HG02571 (cell line): ENCODE data around the gene CASQ2.

Experiments used
- ATAC-seq: cut with Tn5 transposase; IDR thresholded peaks from one replicate; pipeline ENCODE4 v1.9.1; 2021; ENCODE audit warnings: mild to moderate bottlenecking, moderate library complexity; ENCODE audit not compliant: unreplicated experiment

Gene CASQ2

DNA sequence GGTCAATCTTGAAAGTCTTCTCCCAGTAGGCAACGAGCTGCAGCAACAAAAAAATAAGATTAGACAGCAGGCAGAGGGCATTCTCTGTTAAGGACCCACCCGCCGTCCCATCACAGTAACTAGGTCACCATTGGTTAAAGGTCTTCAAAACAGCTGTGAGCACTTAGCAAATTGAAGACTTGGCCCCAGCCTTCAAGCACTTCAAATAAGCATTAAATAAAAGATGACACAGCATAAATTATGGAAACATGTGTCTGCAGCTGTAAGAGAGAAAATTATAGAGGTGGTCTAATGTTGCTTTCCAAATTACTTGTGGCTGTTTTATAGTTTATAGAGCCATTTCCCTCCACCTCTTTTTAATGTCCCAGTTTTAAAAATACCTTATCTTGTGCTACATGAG, 65.6 kb downstream of the CASQ2 start:
- ATAC-seq = no peak

DNA sequence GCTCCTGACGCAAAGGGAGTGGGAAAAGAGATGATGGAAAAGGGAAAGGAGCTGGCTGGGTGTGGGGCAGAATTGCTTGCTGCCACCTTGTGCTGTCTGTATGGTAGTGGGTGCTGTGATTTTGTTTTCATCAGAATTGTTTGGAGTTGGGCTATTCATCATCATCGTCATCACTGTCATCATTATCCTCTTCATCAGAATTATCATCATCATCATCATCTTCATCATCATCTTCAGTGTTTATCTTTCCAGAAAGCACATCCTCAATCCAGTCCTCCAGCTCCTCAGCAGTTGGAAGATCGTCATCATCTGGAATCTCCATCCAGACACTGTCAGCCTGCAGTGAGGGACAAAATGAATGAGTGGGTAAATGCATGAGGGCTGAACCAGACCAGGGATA, 67.4 kb downstream of the CASQ2 start:
- no peak for ATAC-seq

DNA sequence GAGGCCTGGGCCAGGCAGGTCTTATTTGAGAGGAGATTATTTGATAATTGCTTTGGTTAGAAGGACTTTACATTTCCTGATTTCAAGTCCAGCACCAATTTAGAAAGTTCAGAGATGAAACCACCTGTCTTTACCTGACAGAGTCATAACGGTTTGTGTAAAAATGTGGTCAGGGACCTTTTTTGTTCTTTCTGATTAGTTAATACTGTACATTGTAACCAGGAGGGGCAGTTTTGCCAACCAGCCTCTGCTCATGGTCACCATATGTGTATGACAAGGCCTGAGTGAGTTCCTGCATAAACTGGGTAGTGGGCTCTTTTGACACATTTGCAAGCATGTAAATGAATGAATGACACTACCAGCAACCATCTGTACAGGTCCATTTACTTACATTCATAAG, 70.9 kb downstream of the CASQ2 start:
- ATAC-seq = no peak

DNA sequence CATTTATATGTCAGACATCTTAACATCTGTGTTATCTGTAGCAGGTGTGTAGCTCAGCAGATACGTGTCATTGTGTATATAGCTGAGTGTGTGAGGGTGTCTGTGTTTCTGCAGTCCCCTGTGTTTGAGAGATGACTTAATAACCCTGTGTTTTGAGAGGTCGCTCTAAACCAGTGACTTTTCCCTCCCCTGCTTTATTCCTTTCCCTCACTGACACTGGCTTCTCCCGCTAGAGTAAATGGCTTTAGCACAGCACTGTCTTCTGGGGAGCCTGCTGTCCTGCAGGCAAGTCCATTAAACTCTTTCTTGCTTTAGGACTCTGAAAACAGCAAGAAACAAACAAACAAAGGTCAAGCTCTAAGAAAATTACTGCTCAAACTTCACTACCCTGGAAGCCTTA, 73.7 kb downstream of the CASQ2 start:
- ATAC-seq = no peak

DNA sequence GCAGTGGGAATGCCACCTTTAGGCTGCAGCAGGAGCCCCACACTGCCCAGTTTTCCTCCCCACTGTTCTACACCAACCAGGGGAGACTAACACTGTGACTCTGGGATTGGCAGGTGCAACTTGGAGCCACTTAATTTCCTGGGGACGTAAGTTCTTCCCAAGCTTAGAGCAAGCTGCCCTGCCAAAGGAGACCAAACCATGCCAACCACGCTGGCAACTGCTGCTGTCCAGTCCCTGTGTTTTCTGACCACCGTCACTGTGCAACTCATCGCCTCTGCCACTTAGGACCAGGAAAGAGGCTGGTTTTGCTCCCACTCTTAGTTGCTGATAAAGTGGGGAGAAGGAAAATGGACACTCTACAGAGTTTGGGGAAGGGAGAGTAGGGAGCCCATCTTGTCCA, 76.3 kb downstream of the CASQ2 start:
- no peak for ATAC-seq

DNA sequence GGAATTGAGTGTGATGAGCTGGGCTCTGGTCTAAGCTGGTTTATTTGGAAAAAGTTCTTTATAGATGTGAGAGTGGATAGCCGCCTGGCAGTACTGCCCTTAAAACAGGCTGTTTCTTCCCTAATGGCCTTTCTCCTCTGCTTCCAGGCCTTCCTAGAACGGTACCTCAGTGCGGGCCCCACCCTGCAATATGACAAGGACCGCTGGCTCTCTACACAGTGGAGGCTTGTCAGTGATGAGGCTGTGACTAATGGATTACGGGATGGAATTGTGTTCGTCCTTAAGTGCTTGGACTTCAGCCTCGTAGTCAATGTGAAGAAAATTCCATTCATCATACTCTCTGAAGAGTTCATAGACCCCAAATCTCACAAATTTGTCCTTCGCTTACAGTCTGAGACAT, 77.5 kb downstream of the CASQ2 start:
- ATAC-seq = no peak

DNA sequence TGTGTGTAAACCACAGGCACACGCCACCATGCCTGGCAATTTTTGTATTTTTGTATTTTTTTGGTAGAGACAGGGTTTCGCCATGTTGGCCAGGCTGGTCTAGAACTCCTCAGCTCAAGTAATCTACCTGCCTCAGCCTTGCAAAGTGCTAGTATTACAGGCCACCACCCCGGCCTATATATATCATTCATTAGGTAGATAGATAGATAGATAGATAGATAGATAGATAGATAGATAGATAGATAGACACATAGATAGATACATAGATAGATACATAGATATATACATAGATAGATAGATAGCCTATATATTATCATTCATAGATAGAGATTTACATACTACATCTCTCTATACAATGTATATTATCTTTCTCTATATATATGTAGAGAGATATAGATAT, 80.8 kb downstream of the CASQ2 start:
- no peak for ATAC-seq

DNA sequence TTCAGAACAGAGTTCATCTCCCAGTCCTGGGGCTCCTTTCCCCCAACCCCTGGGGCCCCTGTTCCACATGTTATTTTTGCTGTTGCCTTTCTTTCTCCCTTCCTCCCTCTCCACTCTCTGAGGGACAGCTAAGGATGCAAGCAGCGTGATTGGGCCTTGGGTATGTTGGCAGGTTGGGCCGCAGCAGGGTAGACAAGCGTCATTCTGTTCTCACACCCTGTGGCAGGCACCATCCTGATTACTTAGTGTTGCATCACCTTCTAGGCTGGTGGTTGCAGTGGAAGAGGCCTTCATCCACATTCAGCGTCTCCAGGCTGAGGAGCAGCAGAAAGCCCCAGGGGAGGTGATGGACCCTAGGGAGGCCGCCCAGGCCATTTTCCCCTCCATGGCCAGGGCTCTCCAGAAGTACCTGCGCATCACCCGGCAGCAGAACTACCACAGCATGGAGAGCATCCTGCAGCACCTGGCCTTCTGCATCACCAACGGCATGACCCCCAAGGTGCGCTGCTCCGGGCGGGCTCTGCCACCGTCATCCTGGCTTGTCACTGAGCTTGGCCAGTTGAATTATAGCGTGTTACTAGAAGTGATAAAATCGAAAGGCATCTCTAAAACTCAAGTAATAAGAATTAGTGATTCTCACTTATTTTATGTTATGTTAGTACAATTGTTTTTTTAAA, 83.3 kb downstream of the CASQ2 start:
- ATAC-seq = no peak

DNA sequence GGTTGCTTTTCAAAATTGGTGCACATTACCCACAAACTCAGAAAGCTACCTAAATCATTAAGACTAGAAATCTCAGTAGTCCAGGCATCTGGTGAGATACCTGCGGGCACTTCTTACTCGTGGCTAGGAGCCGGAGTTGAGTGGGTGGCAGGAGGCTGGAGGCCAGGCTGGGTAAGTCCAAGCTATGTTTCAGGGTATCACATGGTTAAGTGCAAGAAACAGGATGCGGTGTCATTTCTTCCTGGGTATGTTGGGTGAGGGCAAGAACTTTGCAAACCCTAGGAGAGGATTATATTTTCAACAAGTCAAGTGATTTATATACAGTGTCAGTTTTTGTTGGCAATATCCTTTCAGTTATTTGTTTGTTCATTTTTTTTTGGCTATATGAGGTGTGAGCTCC, 85.7 kb downstream of the CASQ2 start:
- no peak for ATAC-seq

DNA sequence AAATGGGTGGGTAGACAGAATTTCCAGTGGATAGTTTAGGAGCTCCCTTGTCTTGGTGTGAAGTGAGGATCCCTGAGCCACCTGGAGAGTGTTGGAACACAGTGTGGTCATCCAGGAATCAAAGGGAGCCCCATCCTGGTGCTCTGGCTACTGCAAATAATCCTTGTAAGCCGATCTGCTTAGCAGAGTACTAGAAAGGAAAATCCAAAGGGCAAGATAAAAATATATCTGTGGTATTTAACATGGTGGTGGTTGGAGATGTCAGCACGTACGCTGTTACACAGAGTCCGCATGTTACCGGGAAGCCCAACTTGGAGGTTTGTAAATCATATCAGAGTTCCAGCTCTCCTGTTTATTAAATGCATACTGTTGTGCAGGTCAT, 87.8 kb downstream of the CASQ2 start:
- no peak for ATAC-seq

DNA sequence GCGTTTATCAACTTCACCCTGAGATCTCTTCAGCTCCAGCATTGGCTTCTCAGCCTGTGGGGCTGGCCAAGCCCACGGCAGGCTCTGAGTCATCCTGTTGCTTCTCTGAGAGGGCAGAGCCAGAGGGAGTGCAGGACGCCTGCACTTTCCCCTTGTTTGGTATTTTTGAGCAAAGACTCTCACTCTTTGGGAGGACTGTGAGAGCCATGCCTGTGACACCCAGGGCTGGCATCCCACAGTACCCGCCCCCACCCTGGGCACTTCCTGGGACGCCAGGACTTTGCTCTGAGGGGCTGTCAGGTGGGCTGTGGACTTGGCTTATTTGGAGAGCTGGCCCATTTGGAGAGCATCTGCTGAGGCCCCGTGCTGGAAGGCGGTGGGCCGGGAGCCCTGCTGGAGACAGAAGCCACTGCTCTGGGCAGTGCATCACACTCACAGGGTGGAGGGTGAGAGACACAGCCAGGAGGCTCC, 89.3 kb downstream of the CASQ2 start:
- ATAC-seq = no peak

DNA sequence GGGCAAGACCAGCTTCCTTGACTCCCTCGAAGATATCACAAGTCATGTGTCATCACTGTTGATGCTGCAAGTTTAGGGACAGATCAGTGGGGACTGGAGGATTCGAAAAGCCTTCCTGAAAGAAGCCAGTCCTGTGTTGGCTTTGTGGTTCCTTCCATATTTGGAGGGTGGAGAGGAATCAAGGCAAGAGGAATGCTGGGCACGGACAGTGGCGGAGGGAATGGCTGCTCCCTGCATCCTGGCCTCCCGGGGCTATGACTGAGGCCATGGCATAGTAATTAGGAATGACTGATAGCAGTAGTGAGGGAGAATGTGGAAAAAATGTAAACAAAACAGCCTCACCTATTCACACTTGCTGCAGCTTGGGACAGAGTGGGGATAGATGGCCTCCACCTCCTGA, 90.4 kb downstream of the CASQ2 start:
- no peak for ATAC-seq

DNA sequence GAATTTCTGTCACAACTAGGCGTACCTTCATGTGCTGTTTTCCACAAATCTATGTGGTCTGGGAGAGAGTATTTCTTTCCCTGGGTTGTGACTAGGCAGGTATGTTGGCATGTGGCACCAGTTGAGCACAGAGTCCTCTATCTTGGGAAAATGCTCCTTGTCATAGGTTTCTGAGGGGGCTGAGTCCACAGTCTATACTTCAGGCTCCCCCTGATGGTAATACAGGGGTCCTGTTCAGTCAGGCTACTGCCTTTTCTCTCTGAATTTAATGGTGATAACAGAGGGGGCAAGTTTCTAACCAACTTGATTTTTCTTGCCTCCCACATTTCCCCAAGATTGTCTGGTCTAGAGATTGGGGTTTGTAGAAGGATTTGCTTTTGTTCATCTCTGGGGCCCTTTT, 90.9 kb downstream of the CASQ2 start:
- no peak for ATAC-seq

DNA sequence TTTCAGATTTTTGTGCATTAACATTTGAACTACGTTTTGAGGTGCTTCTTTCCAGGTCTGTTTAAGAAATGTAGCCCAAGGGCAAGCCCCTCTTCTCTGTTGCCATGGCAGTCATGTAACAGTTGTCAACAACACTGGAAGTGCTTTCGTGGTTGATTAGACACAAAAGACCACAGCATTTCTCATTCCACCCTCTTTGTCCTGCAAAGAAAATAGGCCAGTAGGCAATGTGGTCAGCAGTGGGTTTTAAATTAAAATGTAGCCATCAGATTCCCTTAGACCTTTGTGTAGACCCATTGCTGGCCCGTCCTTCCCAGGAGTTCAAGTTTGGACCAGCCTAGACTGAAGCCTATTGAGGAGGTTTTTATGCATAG, 91.3 kb downstream of the CASQ2 start:
- ATAC-seq = no peak

DNA sequence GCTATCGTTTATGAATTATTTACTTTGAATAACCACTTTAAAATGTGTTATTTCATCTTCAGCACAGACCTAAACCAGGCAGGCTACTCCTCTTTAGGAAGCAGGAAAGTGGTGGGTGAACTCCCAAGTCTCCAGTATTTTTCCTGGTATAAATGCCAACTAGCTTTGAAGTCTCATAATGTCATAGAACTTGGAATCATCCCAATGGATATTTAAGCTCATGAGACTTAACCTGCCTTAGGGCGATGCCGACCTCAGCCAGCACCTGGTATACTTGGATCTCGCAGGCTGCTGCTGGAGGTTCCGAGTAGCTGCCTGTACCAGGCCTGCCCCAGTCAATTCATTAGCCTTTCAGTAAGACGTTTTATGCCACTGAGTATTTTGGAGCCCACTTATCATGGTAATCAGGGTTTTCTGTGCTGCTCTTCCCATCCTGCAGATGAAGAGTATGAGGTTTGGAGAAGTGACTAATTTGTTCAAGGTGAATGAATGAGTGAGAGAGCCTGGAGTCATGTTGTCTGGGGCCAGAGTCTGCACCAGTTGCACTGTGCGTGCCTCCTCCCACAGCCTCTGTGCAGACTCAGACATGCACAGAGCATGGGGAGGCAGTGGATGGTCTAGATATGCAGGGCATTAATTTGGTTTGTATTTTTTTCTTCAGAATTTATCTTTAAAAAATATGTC, 91.9 kb downstream of the CASQ2 start:
- ATAC-seq = no peak

DNA sequence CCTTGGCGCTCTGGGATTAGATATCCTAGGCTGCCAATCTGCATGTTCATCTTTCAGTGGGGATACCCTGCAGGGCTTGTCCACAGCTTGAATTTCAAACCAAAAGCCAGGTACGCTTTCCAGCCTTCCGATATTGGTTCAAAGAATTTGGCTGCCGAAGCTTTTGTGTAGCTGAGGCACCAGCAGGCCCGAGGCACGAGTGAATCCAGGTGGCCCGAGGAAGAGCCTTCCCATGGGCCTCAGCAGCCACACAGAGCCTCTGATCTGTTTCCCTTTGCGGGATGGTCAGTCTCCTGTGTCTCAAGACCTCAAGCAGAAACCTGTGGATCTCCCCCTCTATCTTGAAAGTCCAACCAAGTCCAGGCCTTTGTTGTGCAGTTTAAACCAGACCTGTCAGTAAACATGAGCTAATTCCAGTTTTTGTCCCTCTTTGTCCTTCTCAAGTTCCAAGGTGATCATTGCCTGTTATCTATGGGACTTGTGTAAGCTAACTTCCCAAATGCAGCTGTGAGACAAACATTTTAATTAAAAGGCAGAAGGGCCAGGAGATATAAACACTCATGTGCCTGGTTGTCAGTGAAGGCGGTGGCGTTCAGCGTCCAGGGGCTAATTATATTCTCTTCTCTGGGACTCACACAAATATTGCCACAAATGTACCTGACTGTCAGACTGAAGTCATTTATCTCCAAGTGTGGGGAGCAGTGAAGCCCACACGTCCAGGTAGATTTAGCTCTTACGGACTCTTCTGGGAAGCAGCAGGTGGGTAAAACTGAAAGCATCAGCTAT, 96.1 kb downstream of the CASQ2 start:
- ATAC-seq = no peak

DNA sequence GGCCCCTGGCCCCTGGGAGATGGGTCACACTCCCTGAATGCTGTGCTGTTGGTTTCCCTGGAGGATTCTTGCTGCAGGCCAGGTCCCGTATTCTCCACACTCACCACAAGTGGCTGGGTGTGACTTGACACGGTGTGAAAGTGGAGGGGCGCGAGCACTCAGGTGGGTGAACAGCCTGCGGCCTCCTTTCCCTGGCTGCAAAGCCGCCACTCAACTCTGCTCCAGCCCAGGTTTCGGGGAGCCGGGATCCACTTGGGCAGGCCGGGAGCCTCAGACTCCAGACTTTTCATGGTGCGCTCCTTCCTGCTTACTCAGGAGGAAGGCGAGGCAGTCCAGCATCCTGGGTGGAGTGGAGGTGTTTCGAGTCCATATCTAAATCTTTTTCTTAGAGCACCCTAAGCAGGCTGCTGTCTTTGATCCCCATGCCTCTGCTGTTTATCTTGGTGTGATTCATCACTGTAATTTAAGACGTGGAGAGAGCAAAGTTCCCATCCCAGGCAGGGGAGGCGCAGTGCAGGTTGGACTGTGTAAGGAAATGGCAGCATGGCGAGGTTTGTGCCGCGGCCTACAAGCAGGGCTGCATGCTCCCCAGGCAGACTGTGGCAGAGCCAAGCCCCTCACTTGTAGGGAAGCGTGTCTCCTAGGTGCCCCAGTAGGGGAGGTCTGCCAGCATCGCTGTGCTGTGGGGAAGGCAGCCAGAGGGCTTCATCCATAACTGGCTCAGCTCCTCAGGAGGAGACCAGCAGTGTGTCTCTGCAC, 97.2 kb downstream of the CASQ2 start:
- no peak for ATAC-seq

DNA sequence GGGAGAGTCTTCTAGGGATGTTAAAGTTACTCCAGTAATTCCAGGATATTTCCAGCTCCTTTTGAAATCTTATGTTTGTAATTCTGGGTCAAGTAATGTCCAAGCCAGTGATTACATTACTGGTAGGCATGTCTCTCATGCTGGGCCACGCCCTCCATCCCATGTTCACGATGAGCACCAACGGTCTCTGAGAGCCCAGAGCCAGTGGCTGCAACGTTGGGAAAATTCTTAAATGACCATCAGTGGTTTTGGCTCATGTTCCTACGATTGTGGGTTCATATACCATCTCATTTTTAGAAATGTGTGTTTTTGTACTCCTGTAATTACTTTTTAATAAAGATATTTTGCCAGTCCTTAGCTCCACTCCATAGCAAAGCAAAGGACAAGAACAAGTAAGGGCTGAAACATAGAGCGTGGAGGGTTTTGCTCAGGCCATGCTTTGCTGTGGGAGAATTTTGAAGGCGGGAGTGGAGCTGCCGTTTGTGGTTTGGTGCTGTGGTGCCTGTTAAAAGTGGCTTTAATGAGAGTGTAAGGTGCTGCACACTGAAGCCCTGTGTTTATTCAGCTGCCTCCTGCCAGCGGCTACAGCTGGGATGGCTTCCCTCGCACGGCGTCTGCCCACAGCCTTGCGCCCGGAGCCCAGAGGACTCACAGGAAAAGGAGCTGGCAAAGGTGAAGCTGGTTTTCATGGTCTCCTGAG, 97.9 kb downstream of the CASQ2 start:
- ATAC-seq = no peak

DNA sequence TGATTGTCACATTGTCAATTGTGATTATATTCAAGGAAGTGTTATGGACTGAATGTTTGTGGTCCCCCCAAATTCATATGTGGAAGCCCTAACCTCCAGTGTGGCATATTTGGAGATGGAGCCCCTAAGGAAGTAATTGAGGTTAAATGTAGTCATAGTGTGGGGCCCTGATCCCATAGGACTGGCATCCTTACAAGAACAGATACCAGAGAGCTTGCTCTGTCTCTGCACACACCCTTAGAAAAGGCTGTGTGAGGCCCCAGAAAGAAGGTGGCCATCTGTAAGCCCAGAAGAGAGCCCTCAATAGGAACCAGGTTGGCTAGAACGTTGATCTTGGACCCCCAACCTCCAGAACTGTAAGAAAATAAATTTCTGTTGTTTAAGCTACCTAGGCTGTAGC, 98.6 kb downstream of the CASQ2 start:
- ATAC-seq = no peak

DNA sequence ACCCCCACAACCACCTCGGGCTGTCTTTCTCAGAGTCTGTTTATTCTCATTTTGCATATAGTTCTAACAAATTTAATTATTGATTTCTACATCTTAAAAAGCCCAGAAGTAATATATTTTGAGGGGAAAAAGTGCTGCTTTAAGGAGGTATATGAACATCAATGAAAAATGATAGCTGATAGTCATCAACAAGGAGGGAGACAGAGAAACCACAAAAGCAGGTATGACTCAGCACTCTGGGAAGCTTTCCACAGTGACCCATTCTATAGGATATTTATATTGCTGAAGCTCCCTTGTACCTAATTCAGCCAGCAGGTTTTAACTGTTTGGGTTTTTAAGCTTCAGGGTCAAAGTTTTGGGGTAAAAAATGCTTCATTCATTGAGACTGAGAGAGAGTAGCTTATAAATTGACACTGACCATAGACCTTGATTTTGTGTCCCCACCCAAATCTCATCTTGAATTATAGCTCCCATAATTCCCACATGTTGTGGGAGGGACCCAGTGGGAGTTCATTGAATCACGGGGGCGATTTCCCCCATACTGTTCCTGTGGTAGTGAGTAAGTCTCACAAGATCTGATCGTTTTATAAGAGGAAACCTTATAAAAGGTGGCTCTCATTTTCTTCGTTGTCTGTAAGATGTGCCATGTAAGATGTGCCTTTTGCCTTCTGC, 99.4 kb downstream of the CASQ2 start:
- ATAC-seq = no peak
